Activated CD8-positive, alpha-beta memory T cell treated with anti-CD3 and anti-CD28 coated beads, Interleukin-2, amount 50 U/mL, for 4 hours (primary cell): ENCODE results near the gene MIAT.
"Not testable (repeated sequence)": the region's sequence is repeated elsewhere in the genome, so short reads cannot be mapped to it uniquely, and the experiment has no call there.

ENCODE experiments used
- DNase-seq: peaks from one replicate; pipeline ENCODE4 v3.0.0-alpha.2; 2020

MIAT gene

GRCh38 chr22:26656891-26657851, at the start of gene MIAT:
MIAT (plus strand) TSS chr22:26657588.
- peak; percentile 70 for DNase-seq

GRCh38 chr22:26608129-26608528, 49.3 kb upstream of the MIAT start:
- DNase-seq, result no peak

GRCh38 chr22:26609287-26609686, 48.1 kb upstream of the MIAT start:
- no peak for DNase-seq

- DNase-seq, result peak; percentile 24
These were observed 47.1 kb upstream of the MIAT start for GRCh38 chr22:26610072-26610958.

- DNase-seq, result no peak
These were observed 46.4 kb upstream of the MIAT start for GRCh38 chr22:26610996-26611395.

- no peak for DNase-seq
These were observed 44.7 kb upstream of the MIAT start for GRCh38 chr22:26612652-26613051.

- not testable (repeated sequence) for DNase-seq
These were observed 43.6 kb upstream of the MIAT start for GRCh38 chr22:26613753-26614152.

- DNase-seq, result no peak
These were observed 43.1 kb upstream of the MIAT start for GRCh38 chr22:26614322-26614721.

GRCh38 chr22:26615149-26615548, 42.2 kb upstream of the MIAT start:
- no peak for DNase-seq

- no peak for DNase-seq
These were observed 41.5 kb upstream of the MIAT start for GRCh38 chr22:26615830-26616435.

GRCh38 chr22:26616650-26617049, 40.7 kb upstream of the MIAT start:
- DNase-seq, result no peak

GRCh38 chr22:26617271-26618199, 39.9 kb upstream of the MIAT start, which contains the start of gene CRYBB1:
CRYBB1 (minus strand) TSS chr22:26618027; CDS start chr22:26616319, 1,708 bp downstream.
- no peak for DNase-seq

GRCh38 chr22:26618455-26618854, 38.9 kb upstream of the MIAT start:
- DNase-seq, result no peak

GRCh38 chr22:26619510-26619909, 37.9 kb upstream of the MIAT start:
- no peak for DNase-seq

- DNase-seq, result no peak
These were observed 37.2 kb upstream of the MIAT start for GRCh38 chr22:26620197-26620596.

- DNase-seq, result no peak
These were observed 35.7 kb upstream of the MIAT start, which contains the start of gene CRYBA4 for GRCh38 chr22:26621663-26622062. CRYBA4 (plus strand) TSS chr22:26621963; CDS start chr22:26622597, 634 bp downstream.

- DNase-seq, result no peak
These were observed 33.4 kb upstream of the MIAT start for GRCh38 chr22:26623984-26624383.

- DNase-seq, result no peak
These were observed 32.6 kb upstream of the MIAT start for GRCh38 chr22:26624803-26625202.

- no peak for DNase-seq
These were observed 27.2 kb upstream of the MIAT start for GRCh38 chr22:26629988-26630761.

GRCh38 chr22:26631282-26631681, 26.1 kb upstream of the MIAT start:
- no peak for DNase-seq
